ENCODE results near the gene SNPH.

The SNPH gene

GRCh38 chr20:1306316-1307135 lies 40.4 kb downstream of the SNPH start:
- DNase-seq (ENCODE audit: low spot score) = no peak

GRCh38 chr20:1307171-1307570 lies 41.1 kb downstream of the SNPH start:
- no peak for DNase-seq (ENCODE audit: low spot score)

GRCh38 chr20:1307571-1307971 lies 41.5 kb downstream of the SNPH start:
- DNase-seq (ENCODE audit: low spot score) = no peak

- no peak for DNase-seq (ENCODE audit: low spot score)
These were observed 42.1 kb downstream of the SNPH start for GRCh38 chr20:1308067-1308701.

- no peak for DNase-seq (ENCODE audit: low spot score)
These were observed 42.6 kb downstream of the SNPH start for GRCh38 chr20:1308702-1309095.

- DNase-seq (ENCODE audit: low spot score) = no peak
These were observed 43.3 kb downstream of the SNPH start for GRCh38 chr20:1309439-1309847.

- no peak for DNase-seq (ENCODE audit: low spot score)
These were observed 44.0 kb downstream of the SNPH start for GRCh38 chr20:1310071-1310470.

GRCh38 chr20:1310506-1311190 lies 44.6 kb downstream of the SNPH start:
- DNase-seq (ENCODE audit: low spot score) = no peak

GRCh38 chr20:1312308-1312707 lies 46.2 kb downstream of the SNPH start:
- no peak for DNase-seq (ENCODE audit: low spot score)

GRCh38 chr20:1312904-1313235 lies 46.8 kb downstream of the SNPH start:
- DNase-seq (ENCODE audit: low spot score) = no peak

GRCh38 chr20:1313236-1313964 lies 47.3 kb downstream of the SNPH start:
- peak; percentile 62 for DNase-seq (ENCODE audit: low spot score)

GRCh38 chr20:1315804-1316203 lies 49.7 kb downstream of the SNPH start:
- no peak for DNase-seq (ENCODE audit: low spot score)

- no peak for DNase-seq (ENCODE audit: low spot score)
These were observed 51.6 kb downstream of the SNPH start for GRCh38 chr20:1317545-1318255.

- DNase-seq (ENCODE audit: low spot score) = no peak
These were observed 53.0 kb downstream of the SNPH start for GRCh38 chr20:1319051-1319450.

- no peak for DNase-seq (ENCODE audit: low spot score)
These were observed 53.4 kb downstream of the SNPH start for GRCh38 chr20:1319462-1319861.

- no peak for DNase-seq (ENCODE audit: low spot score)
These were observed 53.9 kb downstream of the SNPH start for GRCh38 chr20:1320016-1320415.

GRCh38 chr20:1320902-1321653 lies 55.0 kb downstream of the SNPH start:
- DNase-seq (ENCODE audit: low spot score) = no peak

- no peak for DNase-seq (ENCODE audit: low spot score)
These were observed 55.5 kb downstream of the SNPH start for GRCh38 chr20:1321654-1321939.

GRCh38 chr20:1322511-1323245 lies 56.6 kb downstream of the SNPH start:
- DNase-seq (ENCODE audit: low spot score) = no peak

GRCh38 chr20:1323256-1323655 lies 57.2 kb downstream of the SNPH start:
- DNase-seq (ENCODE audit: low spot score) = no peak
